Mesendoderm (in vitro differentiated cells): ENCODE results near the gene TTLL6.
A peak's percentile ranks its signal among the peaks of the same experiment; 100 is the strongest.

ENCODE experiments used
- DNase-seq: peaks from one replicate; pipeline ENCODE4 v3.0.0; 2013
- H2AK5ac ChIP-seq: 2 replicates; pipeline ENCODE4 v1.6.1; 2013; ENCODE audit warnings: low read length, inconsistent platforms
- H2BK120ac ChIP-seq: 2 replicates; pipeline ENCODE4 v1.6.1; 2013; ENCODE audit warnings: low read depth, mild to moderate bottlenecking, low read length, moderate library complexity, mixed read lengths
- H2BK15ac ChIP-seq: replicated peaks from 2 replicates; pipeline ENCODE4 v1.6.1; 2013; ENCODE audit warnings: low read depth, mild to moderate bottlenecking, moderate library complexity
- H2BK5ac ChIP-seq: 2 replicates; pipeline ENCODE4 v1.6.1; 2013; ENCODE audit warnings: low read length, inconsistent platforms
- H3K18ac ChIP-seq: 2 replicates; pipeline ENCODE4 v1.6.1; 2013; ENCODE audit warnings: mild to moderate bottlenecking, low read length, mixed read lengths
- H3K23ac ChIP-seq: one replicate; pipeline ENCODE4 v1.6.1; 2013; ENCODE audit warnings: low read length
- H3K27ac ChIP-seq: 2 replicates; pipeline ENCODE4 v1.5.1; 2013; ENCODE audit warnings: low read depth, mild to moderate bottlenecking, inconsistent platforms, low read length, moderate library complexity
- H3K27me3 ChIP-seq: 2 replicates; pipeline ENCODE4 v1.6.1; 2013; ENCODE audit warnings: low read length, control low read depth, mild to moderate bottlenecking, inconsistent platforms; ENCODE audit not compliant: insufficient read depth, poor library complexity
- H3K36me3 ChIP-seq: 2 replicates; pipeline ENCODE4 v1.6.1; 2013; ENCODE audit warnings: low read length, inconsistent platforms; ENCODE audit not compliant: control insufficient read depth, insufficient read depth
- H3K4ac ChIP-seq: one replicate; pipeline ENCODE4 v1.6.1; 2013; ENCODE audit warnings: low read depth, mild to moderate bottlenecking, low read length, moderate library complexity
- H3K4me1 ChIP-seq: 2 replicates; pipeline ENCODE4 v1.6.1; 2013; ENCODE audit warnings: low read depth, low read length, inconsistent platforms; ENCODE audit not compliant: control insufficient read depth
- H3K4me2 ChIP-seq: 2 replicates; pipeline ENCODE4 v1.6.1; 2013; ENCODE audit warnings: low read length
- H3K4me3 ChIP-seq: 2 replicates; pipeline ENCODE4 v1.5.1; 2013; ENCODE audit warnings: mild to moderate bottlenecking, low read length
- H3K56ac ChIP-seq: one replicate; pipeline ENCODE4 v1.6.1; 2013; ENCODE audit warnings: low read length
- H3K79me1 ChIP-seq: 2 replicates; pipeline ENCODE4 v1.6.1; 2013; ENCODE audit warnings: low read length, inconsistent platforms
- H3K79me2 ChIP-seq: 2 replicates; pipeline ENCODE4 v1.6.1; 2013; ENCODE audit warnings: mild to moderate bottlenecking, low read length; ENCODE audit not compliant: control insufficient read depth, insufficient read depth
- H3K9ac ChIP-seq: 2 replicates; pipeline ENCODE4 v1.6.1; 2013; ENCODE audit warnings: low read length, inconsistent platforms
- H4K5ac ChIP-seq: one replicate; pipeline ENCODE4 v1.6.1; 2013; ENCODE audit warnings: low read length
- H4K8ac ChIP-seq: one replicate; pipeline ENCODE4 v1.6.1; 2013; ENCODE audit warnings: low read depth, mild to moderate bottlenecking, control low read depth, low read length, moderate library complexity
- WGBS: extraction: QIAGEN DNeasy Blood & Tissue Kit; methylation state at CpG from one replicate; pipeline ENCODE4 v1.1.7; 2013; ENCODE audit warnings: low lambda C conversion rate, missing lambda C conversion rate; ENCODE audit not compliant: insufficient coverage; ENCODE audit errors: extremely low coverage; 5-methylcytosine and 5-hydroxymethylcytosine counted together

Gene TTLL6

GRCh38 chr17:48722915-48723422 lies 94.1 kb downstream of the TTLL6 start, which contains the start of gene PRAC2:
TSS of gene PRAC2 (plus strand) at chr17:48723185. CDS start at chr17:48724411, 1,226 bp downstream.
- DNase-seq: peak; percentile 87
- Histone ChIP-seq H4K8ac (peak within 1 kb of the TSS; percentile 91), H3K27ac (peak within 1 kb of the TSS; percentile 84), H3K4ac (peak within 1 kb of the TSS; percentile 73), H3K36me3 (no peaks in the 10 kb centered on the region), H2BK5ac (peak within 1 kb of the TSS; percentile 44), H2BK120ac (peak within 1 kb of the TSS; percentile 32), H3K56ac (peak within 1 kb of the TSS; percentile 88), H3K9ac (peak within 1 kb of the TSS; percentile 68), H3K79me2 (no peaks in the 10 kb centered on the region), H3K79me1 (no peaks in the 10 kb centered on the region), H4K5ac (no peak within 1 kb of the TSS), H3K4me1 (peaks cover 2% of the 10 kb centered on the region), H2AK5ac (no peak within 1 kb of the TSS), H3K23ac (peak within 1 kb of the TSS; percentile 92), H3K18ac (peak within 1 kb of the TSS; percentile 46), H3K4me2 (peak within 1 kb of the TSS; percentile 86), H3K4me3 (peak within 1 kb of the TSS; percentile 19), H2BK15ac (no peak within 1 kb of the TSS), H3K27me3 (peaks cover 31% of the 10 kb centered on the region)
- no CpG with 5 or more reads among the region's 21 CpGs for WGBS

- no peaks in the 10 kb centered on the region for H3K79me1 ChIP-seq
- peaks cover 25% of the 10 kb centered on the region for H3K27me3 ChIP-seq
- H3K18ac ChIP-seq: peak within 1 kb of the TSS; percentile 46
- peak; percentile 67 for DNase-seq
- H2BK120ac ChIP-seq: peak within 1 kb of the TSS; percentile 32
- H3K4me2 ChIP-seq: peak within 1 kb of the TSS; percentile 86
- peak within 1 kb of the TSS; percentile 88 for H3K56ac ChIP-seq
- H3K4me3 ChIP-seq: peak within 1 kb of the TSS; percentile 19
- H3K23ac ChIP-seq: peak within 1 kb of the TSS; percentile 92
- H2BK15ac ChIP-seq: no peak within 1 kb of the TSS
- no peaks in the 10 kb centered on the region for H3K79me2 ChIP-seq
- H4K5ac ChIP-seq: no peak within 1 kb of the TSS
- peak within 1 kb of the TSS; percentile 44 for H2BK5ac ChIP-seq
- H3K36me3 ChIP-seq: no peaks in the 10 kb centered on the region
- peak within 1 kb of the TSS; percentile 84 for H3K27ac ChIP-seq
- no peak within 1 kb of the TSS for H2AK5ac ChIP-seq
- H3K4me1 ChIP-seq: peaks cover 2% of the 10 kb centered on the region
- WGBS: no CpG with 5 or more reads among the region's 21 CpGs
- H3K9ac ChIP-seq: peak within 1 kb of the TSS; percentile 68
- peak within 1 kb of the TSS; percentile 73 for H3K4ac ChIP-seq
- peak within 1 kb of the TSS; percentile 91 for H4K8ac ChIP-seq
Observed at GRCh38 chr17:48722201-48722907, 94.7 kb downstream of the TTLL6 start, which contains the start of gene PRAC1. TSS of gene PRAC1 (minus strand) at chr17:48722518. CDS start at chr17:48722392, 126 bp downstream.

- WGBS: no CpG with 5 or more reads among the region's 1 CpG
- H4K8ac ChIP-seq: no peak overlapping the region
- no peak overlapping the region for H2BK5ac ChIP-seq
- H3K4ac ChIP-seq: no peak overlapping the region
- H3K18ac ChIP-seq: no peak overlapping the region
- no peaks in the 10 kb centered on the region for H3K36me3 ChIP-seq
- H2BK120ac ChIP-seq: no peak overlapping the region
- H4K5ac ChIP-seq: no peak overlapping the region
- no peak overlapping the region for H3K4me3 ChIP-seq
- H3K79me1 ChIP-seq: no peaks in the 10 kb centered on the region
- H2BK15ac ChIP-seq: no peak overlapping the region
- no peak overlapping the region for H2AK5ac ChIP-seq
- no peaks in the 10 kb centered on the region for H3K79me2 ChIP-seq
- no peak for DNase-seq
- H3K9ac ChIP-seq: no peak overlapping the region
- H3K27me3 ChIP-seq: peaks cover 12% of the 10 kb centered on the region
- no peak overlapping the region for H3K56ac ChIP-seq
- H3K4me2 ChIP-seq: no peak overlapping the region
- H3K4me1 ChIP-seq: peaks cover 2% of the 10 kb centered on the region
- H3K23ac ChIP-seq: peak overlapping the region; percentile 1
- no peak overlapping the region for H3K27ac ChIP-seq
Observed at GRCh38 chr17:48721009-48721402, 96.0 kb downstream of the TTLL6 start.

GRCh38 chr17:48720266-48721008 lies 96.6 kb downstream of the TTLL6 start:
- H3K79me2 ChIP-seq: no peaks in the 10 kb centered on the region
- H2BK120ac ChIP-seq: no peak overlapping the region
- no peaks in the 10 kb centered on the region for H3K36me3 ChIP-seq
- no CpG with 5 or more reads among the region's 11 CpGs for WGBS
- H3K27me3 ChIP-seq: peaks cover 6% of the 10 kb centered on the region
- H3K79me1 ChIP-seq: no peaks in the 10 kb centered on the region
- H3K56ac ChIP-seq: peak overlapping the region; percentile 89
- no peak overlapping the region for H2BK15ac ChIP-seq
- H4K8ac ChIP-seq: no peak overlapping the region
- H3K27ac ChIP-seq: peak overlapping the region; percentile 81
- H3K18ac ChIP-seq: peak overlapping the region; percentile 29
- no peak overlapping the region for H4K5ac ChIP-seq
- peak overlapping the region; percentile 83 for H3K9ac ChIP-seq
- peaks cover 2% of the 10 kb centered on the region for H3K4me1 ChIP-seq
- DNase-seq: no peak
- peak overlapping the region; percentile 72 for H3K23ac ChIP-seq
- H3K4me3 ChIP-seq: no peak overlapping the region
- peak overlapping the region; percentile 38 for H3K4ac ChIP-seq
- peak overlapping the region; percentile 47 for H2AK5ac ChIP-seq
- H3K4me2 ChIP-seq: peak overlapping the region; percentile 29
- no peak overlapping the region for H2BK5ac ChIP-seq

- peaks cover 2% of the 10 kb centered on the region for H3K4me1 ChIP-seq
- peak; percentile 96 for DNase-seq
- H3K79me2 ChIP-seq: no peaks in the 10 kb centered on the region
- no peak overlapping the region for H2BK15ac ChIP-seq
- no peaks in the 10 kb centered on the region for H3K79me1 ChIP-seq
- peak overlapping the region; percentile 83 for H3K9ac ChIP-seq
- peak overlapping the region; percentile 38 for H3K4ac ChIP-seq
- peak overlapping the region; percentile 29 for H3K4me2 ChIP-seq
- H3K27me3 ChIP-seq: peaks cover under 1% of the 10 kb centered on the region
- no peak overlapping the region for H3K4me3 ChIP-seq
- no peak overlapping the region for H4K8ac ChIP-seq
- H3K27ac ChIP-seq: peak overlapping the region; percentile 97
- peak overlapping the region; percentile 72 for H3K23ac ChIP-seq
- WGBS: no CpG with 5 or more reads among the region's 37 CpGs
- no peak overlapping the region for H2BK120ac ChIP-seq
- peak overlapping the region; percentile 31 for H2BK5ac ChIP-seq
- H3K36me3 ChIP-seq: no peaks in the 10 kb centered on the region
- H4K5ac ChIP-seq: no peak overlapping the region
- H2AK5ac ChIP-seq: peak overlapping the region; percentile 47
- peak overlapping the region; percentile 89 for H3K56ac ChIP-seq
- peak overlapping the region; percentile 29 for H3K18ac ChIP-seq
Observed at GRCh38 chr17:48719642-48720265, 97.3 kb downstream of the TTLL6 start.
